Lung (tissue), 12 donors: Measurements from ENCODE around the gene ENKUR. TPM values are rescaled to one million over a fixed set of nuclear protein-coding genes. Genes with fewer than 3 reads are reported as not detected.

Experiments
- ATAC-seq: fragments of 200-7000 bp; cut with Tn5 transposase; one replicate; pipeline ENCODE4 v1.9.1; 2020; ENCODE audit warnings: moderate number of reproducible peaks; ENCODE audit not compliant: insufficient read depth, low FRiP score
- DNase-seq, 3 donors: peaks; one replicate each; pipeline ENCODE4 v3.0.0-alpha.2; 2013 to 2017
- H3K27ac ChIP-seq, 2 donors: one replicate each; pipeline ENCODE4 v1.5.1; 2013; ENCODE audit warnings: mild to moderate bottlenecking in 2 of 2, moderate library complexity in 2 of 2, control low read depth in 1 of 2, inconsistent platforms in 1 of 2, low read depth in 1 of 2, low read length in 1 of 2
- H3K27me3 ChIP-seq, 3 donors: one replicate each; pipeline ENCODE4 v1.5.1; 2013; ENCODE audit warnings: low read length in 2 of 3; ENCODE audit not compliant: control insufficient read depth in 3 of 3, insufficient read depth in 3 of 3
- H3K36me3 ChIP-seq, 4 donors: one replicate each; pipeline ENCODE4 v1.5.1; 2013; ENCODE audit warnings: low read length in 4 of 4, mild to moderate bottlenecking in 1 of 4, moderate library complexity in 1 of 4; ENCODE audit not compliant: control insufficient read depth in 4 of 4, insufficient read depth in 4 of 4
- H3K4me1 ChIP-seq, 5 donors: one replicate each; pipeline ENCODE4 v1.5.1; 2013; ENCODE audit warnings: low read length in 5 of 5, mild to moderate bottlenecking in 2 of 5, moderate library complexity in 1 of 5; ENCODE audit not compliant: control insufficient read depth in 5 of 5, insufficient read depth in 5 of 5
- H3K4me3 ChIP-seq: one replicate; pipeline ENCODE4 v1.5.1; 2013; ENCODE audit warnings: mild to moderate bottlenecking, control low read depth, moderate library complexity
- H3K9ac ChIP-seq, 2 donors: one replicate each; pipeline ENCODE4 v1.5.1; 2013; ENCODE audit warnings: low read length in 2 of 2, control low read depth in 1 of 2; ENCODE audit not compliant: insufficient read depth in 1 of 2
- H3K9me3 ChIP-seq, 4 donors: one replicate each; pipeline ENCODE4 v1.5.1; 2013; ENCODE audit warnings: low read length in 3 of 4, mild to moderate bottlenecking in 1 of 4, moderate library complexity in 1 of 4; ENCODE audit not compliant: control insufficient read depth in 4 of 4, insufficient read depth in 3 of 4
- CTCF ChIP-seq: IDR thresholded peaks from 2 replicates; pipeline ENCODE4 v1.5.1; 2012; ENCODE audit warnings: mild to moderate bottlenecking; ENCODE audit errors: control extremely low read depth, extremely low read depth
- WGBS, 2 donors: extraction: QIAGEN DNeasy Blood & Tissue Kit; methylation state at CpG; one replicate each; pipeline ENCODE4 v1.1.7; 2013; 5-methylcytosine and 5-hydroxymethylcytosine counted together
- polyA plus RNA-seq, 2 donors: library from polyadenylated mRNA; stranded (reverse); fragments of 200-250 nt; gene quantifications; one replicate each; pipeline ENCODE4 v1.2.1, GENCODE V29; 2013
- total RNA-seq, 2 donors: library from RNA; depleted of rRNA in 1 of 2; stranded (reverse); fragments of >200 nt in 1 of 2; gene quantifications; one replicate each; pipeline ENCODE4 v1.2.1, GENCODE V29; 2014 to 2021
- donor health status: control.
- donor health status: control.
- donor health status: Bipolar disorder and iron deficiency.
- donor health status: healthy.
- donor health status: DM: yes; HTN: yes; CAD: no.

Gene ENKUR
- total and polyA plus RNA-seq, 4 donors = 9.9 to 17.8 (median 12.8) TPM

GRCh38 chr10:25050402-25050801, 34.4 kb upstream of the ENKUR start:
- 86 to 90% methylated on average over 9 of the region's 9 CpGs for WGBS, 2 donors
- Histone ChIP-seq H3K4me3 (no peak overlapping the region), H3K4me1 (peaks cover 0 to 4% (median 0%) of the 10 kb centered on the region in 5 donors), H3K36me3 (no peaks in the 10 kb centered on the region), H3K27me3 (no peaks in the 10 kb centered on the region), H3K9ac (no peak overlapping the region), H3K9me3 (no peaks in the 10 kb centered on the region), H3K27ac (no peak overlapping the region)
- ATAC-seq (no peak), DNase-seq (no peak)
- TF ChIP-seq CTCF = no peak

GRCh38 chr10:25049966-25050365, 34.0 kb upstream of the ENKUR start:
- ATAC-seq (no peak), DNase-seq (no peak)
- Histone ChIP-seq H3K4me3 (no peak overlapping the region), H3K9me3 (no peaks in the 10 kb centered on the region), H3K36me3 (no peaks in the 10 kb centered on the region), H3K4me1 (peaks cover 0 to 4% (median 0%) of the 10 kb centered on the region in 5 donors), H3K27me3 (no peaks in the 10 kb centered on the region), H3K27ac (no peak overlapping the region), H3K9ac (no peak overlapping the region)
- 96 to 97% methylated on average over 2 of the region's 2 CpGs for WGBS, 2 donors
- no peak for TF ChIP-seq CTCF

GRCh38 chr10:25048450-25048849, 32.5 kb upstream of the ENKUR start:
- no peak for DNase-seq
- Histone ChIP-seq H3K27ac (no peak overlapping the region), H3K4me3 (no peak overlapping the region), H3K9ac (no peak overlapping the region), H3K36me3 (no peaks in the 10 kb centered on the region), H3K9me3 (no peaks in the 10 kb centered on the region), H3K4me1 (peaks cover 0 to 4% (median 0%) of the 10 kb centered on the region in 5 donors), H3K27me3 (no peaks in the 10 kb centered on the region)
- ATAC-seq = no peak
- WGBS, 2 donors = 88 to 89% methylated on average over 5 of the region's 5 CpGs
- TF ChIP-seq CTCF = no peak
